GM23248 (cell line): Measurements from ENCODE around the gene TRIO.

Source experiments
- EZH2 ChIP-seq: fragments of 200-600 bp; sonication (generic); IDR thresholded peaks from 2 replicates; pipeline ENCODE4 v1.6.1; 2018; ENCODE audit warnings: antibody characterized with exemption, mild to moderate bottlenecking; ENCODE audit not compliant: insufficient read depth, poor library complexity, severe bottlenecking
- EZH2phosphoT487 ChIP-seq: fragments of 200-600 bp; sonication (generic); IDR thresholded peaks from 2 replicates; pipeline ENCODE4 v1.6.1; 2018; ENCODE audit warnings: antibody characterized with exemption, moderate library complexity, mild to moderate bottlenecking, low read depth; ENCODE audit not compliant: insufficient read depth

GRCh38 chr5:14453481-14453880, 310.3 kb downstream of the TRIO start:
- TF ChIP-seq EZH2 (no peak), EZH2phosphoT487 (no peak)
